GM18951 (cell line): Measurements from ENCODE around the gene PNPLA2.

ENCODE experiments used
- POLR2A ChIP-seq: IDR thresholded peaks from 4 replicates; pipeline ENCODE4 v1.6.1; 2011; ENCODE audit warnings: mild to moderate bottlenecking; ENCODE audit not compliant: insufficient read length, insufficient read depth; ENCODE audit errors: extremely low read depth
- in situ Hi-C: fragments of 300-500 bp; cut with MboI; formaldehyde crosslinking; loops from one replicate; pipeline ENCODE4 v1.12.0; 2022; ENCODE audit warnings: low sequenced_read_pairs, mixed read lengths, inconsistent platforms; ENCODE audit not compliant: unreplicated experiment

Gene PNPLA2

GRCh38 chr11:829847-830294 lies 11.2 kb downstream of the PNPLA2 start:
- TF ChIP-seq POLR2A: peak; percentile 20
- in situ Hi-C loops: no loop called here

GRCh38 chr11:830295-831117 lies 11.8 kb downstream of the PNPLA2 start:
- in situ Hi-C loops: no loop called here

GRCh38 chr11:831118-831864 lies 12.6 kb downstream of the PNPLA2 start:
- in situ Hi-C loops: no loop called here
- TF ChIP-seq POLR2A: no peak

More at GRCh38 chr11:830295-831117, 11.8 kb downstream of the PNPLA2 start:
- no peak for TF ChIP-seq POLR2A

GRCh38 chr11:831961-832528 lies 13.3 kb downstream of the PNPLA2 start:
- in situ Hi-C loops: no loop called here
- no peak for TF ChIP-seq POLR2A

- in situ Hi-C loops: no loop called here
- TF ChIP-seq POLR2A: peak; percentile 35
These were observed 13.9 kb downstream of the PNPLA2 start, which contains the start of gene CD151 for GRCh38 chr11:832529-833113. CD151 (plus strand) TSS chr11:832952; CDS start chr11:836070, 3,118 bp downstream.

GRCh38 chr11:833114-833791 lies 14.5 kb downstream of the PNPLA2 start:
- in situ Hi-C loops: no loop called here
- no peak for TF ChIP-seq POLR2A

- no peak for TF ChIP-seq POLR2A
These were observed 15.2 kb downstream of the PNPLA2 start for GRCh38 chr11:833849-834311.

GRCh38 chr11:834371-835316 lies 15.9 kb downstream of the PNPLA2 start:
- TF ChIP-seq POLR2A: no peak
- in situ Hi-C loops: no loop called here

More at GRCh38 chr11:833849-834311, 15.2 kb downstream of the PNPLA2 start:
- in situ Hi-C loops: no loop called here

- TF ChIP-seq POLR2A: no peak
- in situ Hi-C loops: no loop called here
These were observed 17.6 kb downstream of the PNPLA2 start for GRCh38 chr11:836274-836673.

- in situ Hi-C loops: no loop called here
- TF ChIP-seq POLR2A: no peak
These were observed 18.0 kb downstream of the PNPLA2 start for GRCh38 chr11:836700-837099.

- TF ChIP-seq POLR2A: no peak
- in situ Hi-C loops: no loop called here
These were observed 18.7 kb downstream of the PNPLA2 start for GRCh38 chr11:837189-837989.
